ENCODE data around the gene DUSP3. TPM values are rescaled to one million over a fixed set of nuclear protein-coding genes. Genes with fewer than 3 reads are reported as not detected.

DUSP3 gene
- total RNA-seq, 2 donors from 2014 or later, result 62.4 to 78.9 TPM

DNA sequence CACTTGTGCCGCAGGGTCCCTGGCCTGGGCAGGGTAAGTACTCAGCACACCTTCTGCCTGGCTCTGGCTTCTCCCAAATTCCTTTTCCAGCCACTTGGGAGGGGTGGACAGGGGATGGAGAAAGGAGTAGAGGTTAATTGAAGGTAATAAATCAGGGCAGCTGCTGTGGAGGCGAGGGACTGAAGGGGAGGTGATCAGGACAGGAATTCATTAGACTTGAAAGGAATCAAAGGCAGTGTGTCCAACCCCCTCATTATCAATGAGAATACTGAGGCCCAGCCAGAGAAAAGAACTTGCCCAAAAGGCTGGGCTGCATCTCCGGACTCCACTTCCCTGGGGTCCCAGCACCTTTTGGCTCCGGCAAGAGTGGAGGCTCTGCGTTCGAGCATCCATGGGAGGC is 22.6 kb downstream of the DUSP3 start:
- DNase-seq (ENCODE audit: low spot score), result no peak
- Histone ChIP-seq H3K4me1 (replicated peaks) (no peaks in the 10 kb centered on the region), H3K27ac (no peak overlapping the region), H3K4me3 (no peak overlapping the region), H3K36me3 (no peaks in the 10 kb centered on the region), H3K27me3 (replicated peaks; ENCODE audit: insufficient read depth) (peaks cover 6% of the 10 kb centered on the region), H3K9me3 (no peaks in the 10 kb centered on the region)
- intact Hi-C loops (cut with DNase I), result loop anchor here (10.0 kb wide), 1 partner anchor 181 kb away; no protein-coding TSS in a partner anchor
- TF ChIP-seq POLR2A (IDR thresholded peaks at IDR 0.05) (no peak), CTCF (IDR thresholded peaks at IDR 0.05) (no peak), POLR2AphosphoS5 (IDR thresholded peaks at IDR 0.05) (no peak)
- WGBS, result 94% methylated on average over 6 of the region's 6 CpGs

GRCh38 chr17:43755389-43755875 is 23.3 kb downstream of the DUSP3 start:
- peaks cover 6% of the 10 kb centered on the region for H3K27me3 ChIP-seq (replicated peaks; ENCODE audit: insufficient read depth)
- intact Hi-C loops (cut with DNase I), result loop anchor here (10.0 kb wide), 1 partner anchor 181 kb away; no protein-coding TSS in a partner anchor
- H3K9me3 ChIP-seq, result no peaks in the 10 kb centered on the region
- H3K4me1 ChIP-seq (replicated peaks), result no peaks in the 10 kb centered on the region
- H3K27ac ChIP-seq, result no peak overlapping the region
- H3K36me3 ChIP-seq, result no peaks in the 10 kb centered on the region
- no peak for TF ChIP-seq CTCF (IDR thresholded peaks at IDR 0.05)
- no peak for TF ChIP-seq POLR2AphosphoS5 (IDR thresholded peaks at IDR 0.05)
- no peak for TF ChIP-seq POLR2A (IDR thresholded peaks at IDR 0.05)
- no peak overlapping the region for H3K4me3 ChIP-seq
- no peak for DNase-seq (ENCODE audit: low spot score)
- WGBS, result 5% methylated on average over 53 of the region's 60 CpGs

GRCh38 chr17:43754947-43755346 is 23.8 kb downstream of the DUSP3 start:
- H3K9me3 ChIP-seq, result no peaks in the 10 kb centered on the region
- H3K36me3 ChIP-seq, result no peaks in the 10 kb centered on the region
- intact Hi-C loops (cut with DNase I), result loop anchor here (10.0 kb wide), 1 partner anchor 180 kb away; no protein-coding TSS in a partner anchor
- no peaks in the 10 kb centered on the region for H3K4me1 ChIP-seq (replicated peaks)
- no peak overlapping the region for H3K4me3 ChIP-seq
- DNase-seq (ENCODE audit: low spot score), result no peak
- H3K27ac ChIP-seq, result no peak overlapping the region
- TF ChIP-seq POLR2AphosphoS5 (IDR thresholded peaks at IDR 0.05), result no peak
- TF ChIP-seq POLR2A (IDR thresholded peaks at IDR 0.05), result no peak
- TF ChIP-seq CTCF (IDR thresholded peaks at IDR 0.05), result no peak
- WGBS, result 30% methylated on average over 21 of the region's 21 CpGs
- H3K27me3 ChIP-seq (replicated peaks; ENCODE audit: insufficient read depth), result peaks cover 6% of the 10 kb centered on the region

GRCh38 chr17:43753493-43754129 is 25.2 kb downstream of the DUSP3 start:
- peaks cover 6% of the 10 kb centered on the region for H3K27me3 ChIP-seq (replicated peaks; ENCODE audit: insufficient read depth)
- WGBS, result 73% methylated on average over 5 of the region's 5 CpGs

More at GRCh38 chr17:43753493-43754129, 25.2 kb downstream of the DUSP3 start:
- TF ChIP-seq POLR2A (IDR thresholded peaks at IDR 0.05) (no peak), POLR2AphosphoS5 (IDR thresholded peaks at IDR 0.05) (no peak), CTCF (IDR thresholded peaks at IDR 0.05) (no peak)
- Histone ChIP-seq H3K4me3 (no peak overlapping the region), H3K4me1 (replicated peaks) (no peaks in the 10 kb centered on the region), H3K9me3 (no peaks in the 10 kb centered on the region), H3K27ac (no peak overlapping the region), H3K36me3 (no peaks in the 10 kb centered on the region)
- DNase-seq (ENCODE audit: low spot score), result no peak
- intact Hi-C loops (cut with DNase I), result loop anchor here (10.0 kb wide), 1 partner anchor 179 kb away; no protein-coding TSS in a partner anchor
